Measurements from ENCODE around the gene CEL. TPM values are rescaled to one million over a fixed set of nuclear protein-coding genes. Genes with fewer than 3 reads are reported as not detected.
"Not testable (repeated sequence)": the region's sequence is repeated elsewhere in the genome, so short reads cannot be mapped to it uniquely, and the experiment has no call there.

CEL gene
- total and polyA plus RNA-seq, 2 donors (not counting 3 experiments of a cell fraction or from before 2014, with no cell fraction given) = 0.92 to 1.1 TPM

DNA sequence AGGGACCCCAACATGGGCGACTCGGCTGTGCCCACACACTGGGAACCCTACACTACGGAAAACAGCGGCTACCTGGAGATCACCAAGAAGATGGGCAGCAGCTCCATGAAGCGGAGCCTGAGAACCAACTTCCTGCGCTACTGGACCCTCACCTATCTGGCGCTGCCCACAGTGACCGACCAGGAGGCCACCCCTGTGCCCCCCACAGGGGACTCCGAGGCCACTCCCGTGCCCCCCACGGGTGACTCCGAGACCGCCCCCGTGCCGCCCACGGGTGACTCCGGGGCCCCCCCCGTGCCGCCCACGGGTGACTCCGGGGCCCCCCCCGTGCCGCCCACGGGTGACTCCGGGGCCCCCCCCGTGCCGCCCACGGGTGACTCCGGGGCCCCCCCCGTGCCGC, 9.2 kb downstream of the CEL start:
- DNase-seq (ENCODE audit: low read depth, low spot score); POLR2A ChIA-PET; H4K20me1 ChIP-seq (replicated peaks; ENCODE audit: control insufficient read depth, extremely low read depth, insufficient read depth, low read length); H3K4me3 ChIP-seq (replicated peaks in 1 of 3; ENCODE audit: insufficient read depth in 1 of 3, low read depth in 1 of 3, low read length in 3 of 3); H3K9ac ChIP-seq (replicated peaks; ENCODE audit: extremely low read depth, insufficient read depth, low read length); BruUV-seq (replicated peaks); intact Hi-C loops (cut with micrococcal nuclease); CTCF ChIA-PET; H2AFZ ChIP-seq (ENCODE audit: low read depth, low read length); H3K9me3 ChIP-seq (replicated peaks; ENCODE audit: control insufficient read depth, insufficient read depth, low read length); H3K9me1 ChIP-seq (replicated peaks; ENCODE audit: control insufficient read depth, extremely low read depth, insufficient read depth, low read length); H3K4me1 ChIP-seq (ENCODE audit: control insufficient read depth, extremely low read depth, insufficient read depth, low read length); H3K27ac ChIP-seq (ENCODE audit: insufficient read depth, low read depth, low read length); H3K4me2 ChIP-seq (ENCODE audit: insufficient read depth, low read length); H3K36me3 ChIP-seq (ENCODE audit: control insufficient read depth in 2 of 2, extremely low read depth in 1 of 2, insufficient read depth in 2 of 2, low read length in 2 of 2); H3K79me2 ChIP-seq (ENCODE audit: control insufficient read depth, insufficient read depth, low read length); dilution Hi-C loops (cut with MboI; ENCODE audit: extremely low pct_ligation_motif_present, low sequenced_read_pairs); H3K27me3 ChIP-seq (ENCODE audit: control insufficient read depth in 2 of 2, insufficient read depth in 2 of 2, low read length in 2 of 2); FAIRE-seq: not testable (repeated sequence)

DNA sequence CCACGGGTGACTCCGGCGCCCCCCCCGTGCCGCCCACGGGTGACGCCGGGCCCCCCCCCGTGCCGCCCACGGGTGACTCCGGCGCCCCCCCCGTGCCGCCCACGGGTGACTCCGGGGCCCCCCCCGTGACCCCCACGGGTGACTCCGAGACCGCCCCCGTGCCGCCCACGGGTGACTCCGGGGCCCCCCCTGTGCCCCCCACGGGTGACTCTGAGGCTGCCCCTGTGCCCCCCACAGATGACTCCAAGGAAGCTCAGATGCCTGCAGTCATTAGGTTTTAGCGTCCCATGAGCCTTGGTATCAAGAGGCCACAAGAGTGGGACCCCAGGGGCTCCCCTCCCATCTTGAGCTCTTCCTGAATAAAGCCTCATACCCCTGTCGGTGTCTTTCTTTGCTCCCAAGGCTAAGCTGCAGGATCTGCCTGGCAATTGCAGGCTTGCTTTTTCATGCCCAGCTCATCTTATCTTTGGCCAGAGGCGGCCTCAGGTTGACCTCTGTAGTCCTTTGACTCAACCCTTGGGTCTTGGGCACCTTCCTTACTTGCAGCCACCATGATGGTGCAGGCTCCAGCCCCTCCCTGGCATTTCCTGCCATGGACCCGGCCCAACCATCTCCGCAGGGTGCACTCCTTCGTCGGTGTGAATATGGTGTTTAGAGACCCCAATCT, 9.8 kb downstream of the CEL start:
- no peaks in the 10 kb centered on the region for H3K9me1 ChIP-seq (replicated peaks; ENCODE audit: control insufficient read depth, extremely low read depth, insufficient read depth, low read length)
- ChIA-PET POLR2A (no interaction called here), CTCF (no interaction called here)
- no peak overlapping the region for H2AFZ ChIP-seq (ENCODE audit: low read depth, low read length)
- H4K20me1 ChIP-seq (replicated peaks; ENCODE audit: control insufficient read depth, extremely low read depth, insufficient read depth, low read length) = no peaks in the 10 kb centered on the region
- no peak overlapping the region for H3K27ac ChIP-seq (ENCODE audit: insufficient read depth, low read depth, low read length)
- H3K4me1 ChIP-seq (ENCODE audit: control insufficient read depth, extremely low read depth, insufficient read depth, low read length) = no peaks in the 10 kb centered on the region
- H3K9me3 ChIP-seq (replicated peaks; ENCODE audit: control insufficient read depth, insufficient read depth, low read length) = no peaks in the 10 kb centered on the region
- no peak for TF ChIP-seq MYC (IDR thresholded peaks at IDR 0.05; ENCODE audit: low read depth, low read length)
- TF ChIP-seq FOS (IDR thresholded peaks at IDR 0.05; ENCODE audit: borderline replicate concordance, insufficient read depth, low read length) = no peak
- no peak for TF ChIP-seq JUN (IDR thresholded peaks at IDR 0.05; ENCODE audit: borderline replicate concordance, insufficient read depth, insufficient read length, low read depth)
- no peak for TF ChIP-seq POLR2AphosphoS5 (IDR thresholded peaks at IDR 0.05; ENCODE audit: insufficient read depth, low read depth, low read length)
- TF ChIP-seq, protein P1, sequence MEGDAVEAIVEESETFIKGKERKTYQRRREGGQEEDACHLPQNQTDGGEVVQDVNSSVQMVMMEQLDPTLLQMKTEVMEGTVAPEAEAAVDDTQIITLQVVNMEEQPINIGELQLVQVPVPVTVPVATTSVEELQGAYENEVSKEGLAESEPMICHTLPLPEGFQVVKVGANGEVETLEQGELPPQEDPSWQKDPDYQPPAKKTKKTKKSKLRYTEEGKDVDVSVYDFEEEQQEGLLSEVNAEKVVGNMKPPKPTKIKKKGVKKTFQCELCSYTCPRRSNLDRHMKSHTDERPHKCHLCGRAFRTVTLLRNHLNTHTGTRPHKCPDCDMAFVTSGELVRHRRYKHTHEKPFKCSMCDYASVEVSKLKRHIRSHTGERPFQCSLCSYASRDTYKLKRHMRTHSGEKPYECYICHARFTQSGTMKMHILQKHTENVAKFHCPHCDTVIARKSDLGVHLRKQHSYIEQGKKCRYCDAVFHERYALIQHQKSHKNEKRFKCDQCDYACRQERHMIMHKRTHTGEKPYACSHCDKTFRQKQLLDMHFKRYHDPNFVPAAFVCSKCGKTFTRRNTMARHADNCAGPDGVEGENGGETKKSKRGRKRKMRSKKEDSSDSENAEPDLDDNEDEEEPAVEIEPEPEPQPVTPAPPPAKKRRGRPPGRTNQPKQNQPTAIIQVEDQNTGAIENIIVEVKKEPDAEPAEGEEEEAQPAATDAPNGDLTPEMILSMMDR (IDR thresholded peaks at IDR 0.05; ENCODE audit: extremely low read depth in 1 of 2, insufficient read depth in 1 of 2, low read depth in 1 of 2, low read length in 2 of 2) = no peak
- TF ChIP-seq EZH2 (IDR thresholded peaks at IDR 0.05; ENCODE audit: borderline replicate concordance, low read depth, low read length, severe bottlenecking) = no peak
- TF ChIP-seq, protein P2, sequence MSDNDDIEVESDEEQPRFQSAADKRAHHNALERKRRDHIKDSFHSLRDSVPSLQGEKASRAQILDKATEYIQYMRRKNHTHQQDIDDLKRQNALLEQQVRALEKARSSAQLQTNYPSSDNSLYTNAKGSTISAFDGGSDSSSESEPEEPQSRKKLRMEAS (IDR thresholded peaks at IDR 0.05; ENCODE audit: insufficient read depth, insufficient read length) = no peak
- TF ChIP-seq GATA2 (IDR thresholded peaks at IDR 0.05; ENCODE audit: insufficient read depth, insufficient read length, low read depth, low read length) = no peak
- no peak for TF ChIP-seq POLR2A (IDR thresholded peaks at IDR 0.05; ENCODE audit: low read depth, low read length)
- H3K4me3 ChIP-seq (replicated peaks in 1 of 3; ENCODE audit: insufficient read depth in 1 of 3, low read depth in 1 of 3, low read length in 3 of 3) = no peak overlapping the region
- H3K27me3 ChIP-seq (ENCODE audit: control insufficient read depth in 2 of 2, insufficient read depth in 2 of 2, low read length in 2 of 2) = peaks cover 2 to 3% of the 10 kb centered on the region in 2 experiments
- dilution Hi-C loops (cut with MboI; ENCODE audit: extremely low pct_ligation_motif_present, low sequenced_read_pairs) = no loop called here
- H3K4me2 ChIP-seq (ENCODE audit: insufficient read depth, low read length) = no peak overlapping the region
- no peaks in the 10 kb centered on the region for H3K79me2 ChIP-seq (ENCODE audit: control insufficient read depth, insufficient read depth, low read length)
- intact Hi-C loops (cut with micrococcal nuclease) = no loop called here
- no peaks in the 10 kb centered on the region for H3K36me3 ChIP-seq (ENCODE audit: control insufficient read depth in 2 of 2, extremely low read depth in 1 of 2, insufficient read depth in 2 of 2, low read length in 2 of 2)
- DNase-seq (ENCODE audit: low read depth, low spot score) (no peak), FAIRE-seq (no peak)
- no TSS peak for BruUV-seq (replicated peaks)
- no peak overlapping the region for H3K9ac ChIP-seq (replicated peaks; ENCODE audit: extremely low read depth, insufficient read depth, low read length)

DNA sequence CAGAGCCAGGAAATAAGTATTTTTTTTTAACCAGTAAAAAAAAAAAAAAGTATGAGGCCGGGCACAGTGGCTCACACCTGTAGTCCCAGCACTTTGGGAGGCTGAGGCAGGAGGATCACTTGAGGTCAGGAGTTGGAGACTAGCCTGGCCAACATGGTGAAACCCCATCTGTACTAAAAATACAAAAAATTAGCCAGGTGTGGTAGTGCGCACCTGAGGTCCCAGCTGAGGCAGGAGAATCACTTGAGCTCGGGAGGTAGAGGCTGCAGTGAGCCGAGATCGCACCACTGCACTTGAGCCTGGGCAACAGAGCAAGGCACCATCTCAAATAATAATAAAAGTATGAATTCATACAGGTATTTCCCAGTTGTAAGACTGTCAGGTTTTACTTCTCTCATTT, 10.4 kb downstream of the CEL start:
- H3K4me2 ChIP-seq (ENCODE audit: insufficient read depth, low read length); CTCF ChIA-PET; H3K27ac ChIP-seq (ENCODE audit: insufficient read depth, low read depth, low read length); H3K79me2 ChIP-seq (ENCODE audit: control insufficient read depth, insufficient read depth, low read length); H3K9me3 ChIP-seq (replicated peaks; ENCODE audit: control insufficient read depth, insufficient read depth, low read length); H3K4me1 ChIP-seq (ENCODE audit: control insufficient read depth, extremely low read depth, insufficient read depth, low read length); BruUV-seq (replicated peaks); dilution Hi-C loops (cut with MboI; ENCODE audit: extremely low pct_ligation_motif_present, low sequenced_read_pairs); H3K4me3 ChIP-seq (replicated peaks in 1 of 3; ENCODE audit: insufficient read depth in 1 of 3, low read depth in 1 of 3, low read length in 3 of 3); intact Hi-C loops (cut with micrococcal nuclease); H3K9me1 ChIP-seq (replicated peaks; ENCODE audit: control insufficient read depth, extremely low read depth, insufficient read depth, low read length); POLR2A ChIA-PET; H2AFZ ChIP-seq (ENCODE audit: low read depth, low read length); H3K27me3 ChIP-seq (ENCODE audit: control insufficient read depth in 2 of 2, insufficient read depth in 2 of 2, low read length in 2 of 2); H4K20me1 ChIP-seq (replicated peaks; ENCODE audit: control insufficient read depth, extremely low read depth, insufficient read depth, low read length); DNase-seq (ENCODE audit: low read depth, low spot score); H3K36me3 ChIP-seq (ENCODE audit: control insufficient read depth in 2 of 2, extremely low read depth in 1 of 2, insufficient read depth in 2 of 2, low read length in 2 of 2); H3K9ac ChIP-seq (replicated peaks; ENCODE audit: extremely low read depth, insufficient read depth, low read length); FAIRE-seq: not testable (repeated sequence)

Measured in endothelial cell of umbilical vein (primary cell).